Adipose tissue (tissue), 3 donors: Measurements from ENCODE around the gene AGK. TPM values are rescaled to one million over a fixed set of nuclear protein-coding genes. Genes with fewer than 3 reads are reported as not detected.
"Not testable (repeated sequence)": the region's sequence is repeated elsewhere in the genome, so short reads cannot be mapped to it uniquely, and the experiment has no call there.

Experiments
- H3K27ac ChIP-seq: one replicate; pipeline ENCODE4 v1.5.1; 2013; ENCODE audit warnings: low read depth, low read length
- WGBS, 3 donors: extraction: QIAGEN DNeasy Blood & Tissue Kit; methylation state at CpG; one replicate each; pipeline ENCODE4 v1.1.7; 2013; 5-methylcytosine and 5-hydroxymethylcytosine counted together
- polyA plus RNA-seq, 3 donors: library from polyadenylated mRNA; stranded (reverse); fragments of 200-250 nt; gene quantifications; one replicate each; pipeline ENCODE4 v1.2.3, GENCODE V29; 2013
- donor health status: healthy with polysubstance abuse.
- donor health status: Bipolar disorder and iron deficiency.
- donor health status: healthy.

The AGK gene
- polyA plus RNA-seq, 3 donors: 6.1 to 12.7 (median 11.4) TPM

GRCh38 chr7:141549582-141549981 is 1.6 kb upstream of the AGK start:
- 78 to 96% (median 79%) methylated on average over 2 of the region's 2 CpGs for WGBS, 3 donors
- no peak overlapping the region for H3K27ac ChIP-seq

DNA sequence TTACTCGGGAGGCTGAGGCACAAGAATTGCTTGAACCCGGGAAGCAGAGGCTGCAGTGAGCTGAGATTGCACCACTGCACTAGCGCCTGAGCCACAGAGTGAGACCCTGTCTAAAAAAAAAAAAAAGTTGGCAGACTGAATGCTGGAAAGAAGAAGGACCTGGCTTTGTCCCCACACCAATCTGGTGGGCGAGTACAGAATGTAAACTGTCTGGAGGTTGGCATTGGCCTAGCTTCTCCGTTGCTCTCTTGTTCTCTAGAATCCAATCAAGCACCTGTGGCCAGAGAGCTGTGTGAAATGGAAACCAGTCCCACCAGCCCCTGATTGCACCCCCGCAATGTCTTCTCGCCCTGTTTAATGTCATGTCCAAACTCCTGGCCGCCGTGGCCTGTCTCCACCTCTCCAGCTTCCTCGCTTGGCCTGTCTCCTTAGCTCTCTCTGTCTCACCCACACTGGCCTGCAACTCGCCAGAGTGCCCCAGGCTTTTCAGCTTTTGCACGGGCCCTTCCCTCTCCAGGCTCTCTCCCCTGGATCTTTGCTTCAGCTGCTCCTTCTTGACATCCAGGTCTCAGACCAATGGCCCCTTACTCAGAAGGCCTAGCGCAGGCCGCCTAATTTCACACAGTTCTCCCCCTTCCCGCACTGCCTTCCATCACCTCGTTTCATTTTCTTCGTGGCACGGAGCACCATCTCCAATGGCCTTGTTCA is 670 bp upstream of the AGK start:
- WGBS, 3 donors: 45 to 49% (median 48%) methylated on average over 18 of the region's 18 CpGs
- H3K27ac ChIP-seq: no peak overlapping the region

DNA sequence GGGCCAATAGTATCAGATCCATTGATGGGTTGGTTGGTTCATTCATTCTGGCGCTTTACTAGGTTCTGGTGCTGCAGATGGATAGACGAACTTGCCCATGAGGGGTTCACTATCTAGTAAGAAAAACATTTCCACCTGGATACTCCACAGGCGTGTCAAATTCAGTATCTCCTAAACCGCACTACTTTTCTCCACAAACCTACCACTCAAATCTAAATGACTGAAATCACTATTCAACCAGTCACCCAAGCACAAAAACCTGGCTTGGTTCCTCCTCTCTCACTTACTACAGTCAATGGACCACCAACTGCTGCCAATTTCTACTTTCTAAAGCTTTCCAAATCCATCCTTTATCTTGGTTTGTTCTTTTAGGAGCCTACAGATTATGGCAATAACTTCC is 572 bp downstream of the AGK start:
- no peak overlapping the region for H3K27ac ChIP-seq
- 13 to 18% (median 15%) methylated on average over 4 of the region's 4 CpGs for WGBS, 3 donors

GRCh38 chr7:141557360-141557759 is 6.2 kb downstream of the AGK start:
- WGBS, 3 donors: 82 to 91% (median 89%) methylated on average over 3 of the region's 3 CpGs
- H3K27ac ChIP-seq: no peak overlapping the region

DNA sequence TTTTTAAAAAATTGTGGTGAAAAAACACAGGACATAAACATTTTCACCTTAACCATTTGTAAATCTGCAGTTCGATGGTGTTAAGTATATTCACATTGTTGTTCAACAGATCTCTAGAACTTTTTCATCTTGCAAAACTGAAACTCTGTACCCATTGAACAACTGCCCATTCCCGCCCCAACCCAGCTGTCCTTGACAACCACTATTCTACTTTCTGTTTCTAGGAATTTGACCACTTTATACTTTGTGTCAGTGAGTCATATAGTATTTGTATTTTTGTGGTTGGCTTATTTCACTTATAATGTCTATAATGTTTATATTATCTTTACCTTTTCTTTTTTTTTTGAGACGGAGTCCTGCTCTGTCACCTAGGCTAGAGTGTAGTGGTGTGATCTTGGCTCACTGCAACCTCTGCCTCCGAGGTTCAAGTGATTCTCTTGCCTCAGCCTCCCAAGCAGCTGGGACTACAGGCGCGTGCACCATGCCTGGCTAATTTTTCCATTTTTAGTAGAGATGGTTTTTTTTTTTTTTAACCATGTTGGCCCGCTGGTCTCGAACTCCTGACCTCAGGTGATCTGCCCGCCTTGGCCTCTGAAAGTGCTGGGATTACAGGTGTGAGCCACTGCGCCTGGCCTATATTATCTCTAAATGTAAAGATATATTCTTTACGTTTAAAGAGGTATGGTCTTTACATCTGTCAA is 6.8 kb downstream of the AGK start:
- WGBS, 3 donors: 89 to 94% (median 92%) methylated on average over 11 of the region's 11 CpGs
- H3K27ac ChIP-seq: not testable (repeated sequence)

- 69 to 93% (median 71%) methylated on average over 3 of the region's 3 CpGs for WGBS, 3 donors
- no peak overlapping the region for H3K27ac ChIP-seq
Measured at GRCh38 chr7:141558544-141559183, 7.5 kb downstream of the AGK start.

GRCh38 chr7:141559961-141560360 is 8.8 kb downstream of the AGK start:
- H3K27ac ChIP-seq: no peak overlapping the region
- 81 to 96% (median 93%) methylated on average over 1 of the region's 1 CpG for WGBS, 3 donors

DNA sequence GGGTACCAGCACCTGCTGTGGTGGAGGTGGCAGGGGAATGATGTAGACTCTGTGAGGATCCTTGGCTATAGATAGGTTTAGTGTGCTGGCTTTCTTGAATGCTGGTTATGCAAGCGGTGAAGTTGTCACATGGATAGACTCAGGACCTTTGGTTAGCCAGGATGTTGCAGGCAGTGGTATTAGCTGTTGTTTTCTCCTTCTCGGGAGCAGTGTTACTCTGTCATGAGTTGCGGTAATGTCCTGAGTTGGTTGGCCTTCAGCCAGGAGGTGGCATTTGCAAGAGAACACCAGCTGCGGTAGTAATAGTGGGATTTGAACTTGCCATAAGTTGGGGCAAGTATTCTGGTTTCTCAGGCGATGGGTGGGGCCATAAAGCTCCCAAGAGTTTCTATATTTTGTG is 10.8 kb downstream of the AGK start:
- WGBS, 3 donors: 91 to 95% (median 93%) methylated on average over 5 of the region's 5 CpGs
- no peak overlapping the region for H3K27ac ChIP-seq

DNA sequence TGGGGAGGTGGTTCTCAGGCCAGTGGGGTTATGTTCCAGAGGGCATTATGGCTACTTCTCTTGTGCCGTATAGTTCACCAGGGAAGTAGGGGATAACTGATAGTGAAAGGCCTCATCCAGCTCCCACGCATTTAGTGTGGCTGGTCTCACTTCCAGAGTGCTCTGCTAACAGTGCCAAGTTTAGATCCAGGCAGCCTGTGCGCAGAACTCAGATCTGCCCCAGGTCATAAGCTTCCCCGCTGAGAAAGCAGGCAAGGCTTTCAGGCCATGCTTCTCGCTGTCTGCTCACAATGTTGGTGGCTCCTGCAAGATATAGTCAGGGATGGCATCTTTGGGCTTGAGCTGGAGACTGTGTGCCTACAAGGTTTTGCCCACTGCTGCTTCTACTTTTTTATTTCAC is 11.3 kb downstream of the AGK start:
- WGBS, 3 donors: 94 to 95% (median 94%) methylated on average over 5 of the region's 5 CpGs
- no peak overlapping the region for H3K27ac ChIP-seq

DNA sequence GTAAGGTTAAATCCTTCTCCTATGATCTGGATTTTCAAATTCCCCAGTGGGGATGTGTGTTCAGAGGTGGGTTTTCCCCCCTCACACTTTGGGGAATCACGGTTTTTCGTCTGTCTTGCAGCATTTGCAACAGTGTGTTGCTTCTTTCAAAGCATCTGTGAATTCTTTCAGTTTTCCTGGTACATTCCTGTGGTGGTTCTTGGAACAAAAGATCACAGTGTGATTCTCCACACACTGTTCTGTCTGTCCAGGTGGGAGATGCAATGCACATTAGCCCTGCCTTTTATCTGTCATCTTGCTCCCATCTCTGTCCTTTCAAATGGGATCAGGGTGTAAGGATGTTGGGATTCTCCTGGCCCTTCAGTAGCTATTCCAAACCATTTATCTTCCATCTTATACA is 11.8 kb downstream of the AGK start:
- WGBS, 3 donors: 86 to 94% (median 93%) methylated on average over 2 of the region's 2 CpGs
- H3K27ac ChIP-seq: no peak overlapping the region

DNA sequence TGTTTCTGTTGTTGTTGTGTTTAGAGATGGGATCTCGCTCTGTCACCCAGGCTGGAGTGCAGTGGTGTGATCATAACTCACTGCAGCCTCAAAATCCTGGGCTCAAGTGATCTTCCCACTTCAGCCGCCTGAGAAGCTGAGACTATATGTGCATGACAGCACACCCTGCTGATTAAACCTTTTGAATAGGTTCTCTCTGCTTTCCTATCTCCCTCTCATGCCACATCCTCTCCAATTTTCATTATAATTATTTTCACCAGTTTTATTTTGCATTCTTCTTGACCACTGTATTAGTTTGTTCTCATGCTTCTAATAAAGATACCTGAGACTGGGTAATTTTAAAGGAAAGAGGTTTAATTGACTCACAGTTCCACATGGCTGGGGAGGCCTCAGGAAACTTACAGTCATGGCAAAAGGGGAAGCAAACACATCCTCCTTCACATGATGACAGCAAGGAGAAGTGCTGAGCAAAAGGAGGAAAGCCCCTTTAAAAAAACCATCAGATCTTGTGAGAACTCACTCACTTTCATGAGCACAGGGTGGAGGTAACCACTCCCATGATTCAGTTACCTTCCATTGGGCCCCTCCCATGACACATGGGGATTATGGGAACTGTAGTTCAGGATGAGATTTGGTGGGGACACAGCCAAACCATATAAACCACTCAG is 12.9 kb downstream of the AGK start:
- WGBS, 3 donors: 95 to 100% (median 97%) methylated on average over 2 of the region's 2 CpGs
- no peak overlapping the region for H3K27ac ChIP-seq

DNA sequence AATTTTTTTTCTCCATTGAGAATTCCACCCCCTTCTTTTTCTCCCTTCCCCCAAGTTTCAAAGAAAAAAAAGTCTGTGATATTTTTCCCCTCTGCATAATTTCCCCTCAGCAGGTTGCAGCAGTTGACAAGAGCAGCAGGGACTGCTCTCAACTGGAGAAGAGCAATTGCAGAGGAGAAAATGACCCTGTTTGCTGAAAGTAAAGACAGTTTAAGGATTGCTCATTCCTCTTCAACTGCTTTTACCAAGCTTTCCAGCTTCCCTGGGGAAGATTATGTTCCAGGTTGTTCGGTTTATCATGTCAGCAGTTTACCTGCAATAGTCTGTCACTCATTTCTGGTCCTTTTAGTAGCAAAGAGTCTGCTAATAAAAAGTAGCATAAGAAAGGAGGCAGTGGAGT is 16.2 kb downstream of the AGK start:
- 92 to 99% (median 97%) methylated on average over 1 of the region's 1 CpG for WGBS, 3 donors
- no peak overlapping the region for H3K27ac ChIP-seq

GRCh38 chr7:141568227-141568626 is 17.0 kb downstream of the AGK start:
- no peak overlapping the region for H3K27ac ChIP-seq
- WGBS, 3 donors: 73 to 95% (median 74%) methylated on average over 4 of the region's 4 CpGs

- WGBS, 3 donors: 90 to 94% (median 92%) methylated on average over 1 of the region's 1 CpG
Measured at GRCh38 chr7:141571059-141571458, 19.8 kb downstream of the AGK start.

GRCh38 chr7:141572175-141572574 is 21.0 kb downstream of the AGK start:
- H3K27ac ChIP-seq: no peak overlapping the region

More at GRCh38 chr7:141571059-141571458, 19.8 kb downstream of the AGK start:
- H3K27ac ChIP-seq: no peak overlapping the region

DNA sequence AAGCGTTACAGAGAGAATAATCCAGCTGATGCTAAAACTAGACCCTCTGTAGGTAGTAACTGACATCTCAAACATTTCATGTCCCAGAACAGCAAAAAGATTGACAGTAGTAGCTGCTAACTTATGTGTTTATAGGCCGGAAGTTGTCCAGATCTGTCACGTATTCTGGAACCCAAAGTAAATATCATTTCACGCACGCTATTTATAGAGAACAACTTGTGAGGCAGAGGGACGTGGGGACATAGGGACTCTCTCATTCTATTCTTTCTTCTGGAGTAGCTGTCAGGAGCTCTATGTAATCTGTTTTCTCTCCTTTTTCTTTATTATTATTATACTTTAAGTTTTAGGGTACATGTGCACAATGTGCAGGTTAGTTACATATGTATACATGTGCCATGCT is 22.3 kb downstream of the AGK start:
- 95 to 99% (median 96%) methylated on average over 6 of the region's 6 CpGs for WGBS, 3 donors

GRCh38 chr7:141575164-141575563 is 24.0 kb downstream of the AGK start:
- WGBS, 3 donors: 96 to 100% (median 100%) methylated on average over 1 of the region's 1 CpG
- no peak overlapping the region for H3K27ac ChIP-seq

More for the DNA sequence above, 22.3 kb downstream of the AGK start:
- H3K27ac ChIP-seq: no peak overlapping the region

DNA sequence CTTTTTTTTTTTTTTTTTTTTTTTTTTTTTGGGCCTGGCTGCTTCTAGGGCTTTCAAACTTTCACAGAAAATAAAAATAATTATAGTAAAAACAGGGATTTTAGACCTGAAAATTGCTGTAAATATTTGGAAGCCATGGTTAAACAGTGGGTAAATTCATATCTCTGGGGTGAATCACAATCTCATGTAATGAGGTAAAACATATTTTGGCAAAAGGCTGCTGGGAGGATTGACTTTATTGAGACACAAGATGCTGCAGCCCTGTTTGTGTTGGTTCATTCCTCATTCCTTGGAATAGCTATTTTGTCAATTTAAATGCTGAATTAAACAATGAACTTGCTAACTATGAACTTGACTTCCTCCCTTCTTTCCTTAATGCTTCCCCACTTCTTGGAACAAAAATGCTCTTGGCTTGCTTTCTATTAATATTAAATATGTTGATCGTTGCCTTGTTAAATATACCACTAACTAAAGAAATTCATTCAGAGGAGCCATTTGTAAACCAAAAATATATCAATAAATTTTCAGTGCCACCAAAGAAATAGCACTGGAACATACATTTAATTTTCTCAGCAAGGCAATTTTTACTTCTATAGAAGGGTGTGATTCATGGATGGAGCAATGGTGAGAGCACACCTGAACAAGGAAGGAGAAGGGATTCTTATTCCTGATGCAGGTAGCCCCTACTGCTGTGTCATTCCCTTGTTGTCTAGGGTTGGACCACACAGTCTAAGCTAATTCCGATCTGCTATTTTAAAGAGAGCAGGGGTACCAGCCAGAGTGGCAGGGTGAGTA is 24.6 kb downstream of the AGK start:
- 85 to 97% (median 92%) methylated on average over 2 of the region's 2 CpGs for WGBS, 3 donors
- H3K27ac ChIP-seq: no peak overlapping the region
